IMR-90 (cell line): Measurements from ENCODE around the gene ANK3.

Experiments
- BHLHE40 ChIP-seq: fragments of 150-350 bp; IDR thresholded peaks from 2 replicates; pipeline ENCODE4 v1.6.1; 2016; ENCODE audit warnings: mild to moderate bottlenecking, low read depth, low read length
- CEBPB ChIP-seq: IDR thresholded peaks from 2 replicates; pipeline ENCODE4 v1.6.1; 2012; ENCODE audit warnings: low read depth, low read length, improper control_type of control experiment
- FOS ChIP-seq: fragments of 150-350 bp; IDR thresholded peaks from 2 replicates; pipeline ENCODE4 v1.6.1; 2016; ENCODE audit warnings: low read depth, low read length
- MAFK ChIP-seq: IDR thresholded peaks from 2 replicates; pipeline ENCODE4 v1.6.1; 2012; ENCODE audit warnings: low read depth, low read length, improper control_type of control experiment
- MAZ ChIP-seq: IDR thresholded peaks from 2 replicates; pipeline ENCODE4 v1.6.1; 2012; ENCODE audit warnings: low read depth, mild to moderate bottlenecking, low read length, improper control_type of control experiment, moderate library complexity, borderline replicate concordance
- MXI1 ChIP-seq: IDR thresholded peaks from 2 replicates; pipeline ENCODE4 v1.6.1; 2012; ENCODE audit warnings: low read depth, mild to moderate bottlenecking, low read length, moderate library complexity, borderline replicate concordance
- NFE2L2 ChIP-seq: fragments of 150-350 bp; IDR thresholded peaks from 2 replicates; pipeline ENCODE4 v1.6.1; 2016; ENCODE audit warnings: low read depth, mild to moderate bottlenecking, low read length
- POLR2A ChIP-seq: IDR thresholded peaks from 2 replicates; pipeline ENCODE4 v1.6.1; 2012; ENCODE audit warnings: mild to moderate bottlenecking, low read depth, low read length
- RAD21 ChIP-seq: IDR thresholded peaks from 2 replicates; pipeline ENCODE4 v1.6.1; 2012; ENCODE audit warnings: low read length, improper control_type of control experiment
- RCOR1 ChIP-seq: IDR thresholded peaks from 2 replicates; pipeline ENCODE4 v1.6.1; 2012; ENCODE audit warnings: mild to moderate bottlenecking, low read length, improper control_type of control experiment; ENCODE audit not compliant: insufficient replicate concordance
- RFX5 ChIP-seq: IDR thresholded peaks from 2 replicates; pipeline ENCODE4 v1.8.0; 2012; ENCODE audit warnings: low read depth, mild to moderate bottlenecking, low read length, moderate library complexity
- SMC3 ChIP-seq: fragments of 150-350 bp; IDR thresholded peaks from 2 replicates; pipeline ENCODE4 v1.6.1; 2016; ENCODE audit warnings: low read depth, mild to moderate bottlenecking, antibody characterized with exemption, low read length, moderate library complexity
- TF ChIP-seq, protein P1 (sequence below): conservative IDR thresholded peaks from 2 replicates; pipeline ENCODE4 v1.5.1; 2012; ENCODE audit warnings: mild to moderate bottlenecking, low read depth, low read length, improper control_type of control experiment
- TF ChIP-seq, protein P2 (sequence below): fragments of 150-350 bp; IDR thresholded peaks from 2 replicates; pipeline ENCODE4 v1.6.1; 2017; ENCODE audit warnings: mild to moderate bottlenecking, antibody characterized with exemption, low read length, low read depth

DNA sequence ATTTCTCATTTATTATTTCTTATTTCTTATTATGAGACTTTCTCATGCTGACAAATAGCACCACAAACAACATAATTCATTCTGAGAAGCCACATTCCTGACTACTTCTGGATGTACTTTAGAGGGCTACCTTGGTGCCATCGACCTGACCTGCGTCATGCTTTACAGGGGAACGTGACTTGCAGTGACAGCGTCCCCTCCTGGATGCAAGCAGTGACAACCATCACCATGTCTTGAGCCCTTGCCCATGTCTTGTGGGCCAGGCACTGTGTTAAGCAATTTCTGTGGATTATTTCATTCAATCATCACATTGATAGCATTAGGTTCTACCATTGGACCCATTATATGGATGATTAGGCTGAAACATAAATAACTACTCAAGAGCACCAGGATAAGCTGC, 137.0 kb downstream of the ANK3 start:
- TF ChIP-seq, protein P1, sequence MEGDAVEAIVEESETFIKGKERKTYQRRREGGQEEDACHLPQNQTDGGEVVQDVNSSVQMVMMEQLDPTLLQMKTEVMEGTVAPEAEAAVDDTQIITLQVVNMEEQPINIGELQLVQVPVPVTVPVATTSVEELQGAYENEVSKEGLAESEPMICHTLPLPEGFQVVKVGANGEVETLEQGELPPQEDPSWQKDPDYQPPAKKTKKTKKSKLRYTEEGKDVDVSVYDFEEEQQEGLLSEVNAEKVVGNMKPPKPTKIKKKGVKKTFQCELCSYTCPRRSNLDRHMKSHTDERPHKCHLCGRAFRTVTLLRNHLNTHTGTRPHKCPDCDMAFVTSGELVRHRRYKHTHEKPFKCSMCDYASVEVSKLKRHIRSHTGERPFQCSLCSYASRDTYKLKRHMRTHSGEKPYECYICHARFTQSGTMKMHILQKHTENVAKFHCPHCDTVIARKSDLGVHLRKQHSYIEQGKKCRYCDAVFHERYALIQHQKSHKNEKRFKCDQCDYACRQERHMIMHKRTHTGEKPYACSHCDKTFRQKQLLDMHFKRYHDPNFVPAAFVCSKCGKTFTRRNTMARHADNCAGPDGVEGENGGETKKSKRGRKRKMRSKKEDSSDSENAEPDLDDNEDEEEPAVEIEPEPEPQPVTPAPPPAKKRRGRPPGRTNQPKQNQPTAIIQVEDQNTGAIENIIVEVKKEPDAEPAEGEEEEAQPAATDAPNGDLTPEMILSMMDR, result no peak
- no peak for TF ChIP-seq POLR2A
- no peak for TF ChIP-seq BHLHE40
- no peak for TF ChIP-seq RFX5
- TF ChIP-seq FOS, result no peak
- no peak for TF ChIP-seq RAD21
- TF ChIP-seq MXI1, result no peak
- TF ChIP-seq, protein P2, sequence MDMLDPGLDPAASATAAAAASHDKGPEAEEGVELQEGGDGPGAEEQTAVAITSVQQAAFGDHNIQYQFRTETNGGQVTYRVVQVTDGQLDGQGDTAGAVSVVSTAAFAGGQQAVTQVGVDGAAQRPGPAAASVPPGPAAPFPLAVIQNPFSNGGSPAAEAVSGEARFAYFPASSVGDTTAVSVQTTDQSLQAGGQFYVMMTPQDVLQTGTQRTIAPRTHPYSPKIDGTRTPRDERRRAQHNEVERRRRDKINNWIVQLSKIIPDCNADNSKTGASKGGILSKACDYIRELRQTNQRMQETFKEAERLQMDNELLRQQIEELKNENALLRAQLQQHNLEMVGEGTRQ, result no peak
- TF ChIP-seq CEBPB, result no peak
- TF ChIP-seq MAFK, result no peak
- TF ChIP-seq NFE2L2, result no peak
- no peak for TF ChIP-seq RCOR1
- no peak for TF ChIP-seq SMC3
- TF ChIP-seq MAZ, result no peak
